Activated T-cell treated with anti-CD3 and anti-CD28 coated beads, Interleukin-2, amount 50 U/mL, for 1 hour (primary cell): Measurements from ENCODE around the gene KCNA4.
"Not testable (repeated sequence)": the region's sequence is repeated elsewhere in the genome, so short reads cannot be mapped to it uniquely, and the experiment has no call there.

Source experiments
- DNase-seq: peaks from one replicate; pipeline ENCODE4 v3.0.0-alpha.2; 2020

KCNA4 gene

GRCh38 chr11:30016588-30017363, at the start of gene KCNA4:
TSS of gene KCNA4 (minus strand) at chr11:30017030. CDS start at chr11:30012678, 4,352 bp downstream.
- DNase-seq = no peak

GRCh38 chr11:30062103-30062502, 45.3 kb upstream of the KCNA4 start:
- no peak for DNase-seq

GRCh38 chr11:30059172-30059815, 42.5 kb upstream of the KCNA4 start:
- DNase-seq = no peak

GRCh38 chr11:30049214-30049613, 32.4 kb upstream of the KCNA4 start:
- DNase-seq = no peak

GRCh38 chr11:30046578-30046945, 29.7 kb upstream of the KCNA4 start:
- no peak for DNase-seq

GRCh38 chr11:30045921-30046577, 29.2 kb upstream of the KCNA4 start:
- DNase-seq = no peak

- no peak for DNase-seq
Observed at GRCh38 chr11:30045144-30045543, 28.3 kb upstream of the KCNA4 start.

GRCh38 chr11:30041171-30041570, 24.3 kb upstream of the KCNA4 start:
- DNase-seq = no peak

GRCh38 chr11:30034746-30035145, 17.9 kb upstream of the KCNA4 start:
- not testable (repeated sequence) for DNase-seq

GRCh38 chr11:30034166-30034565, 17.3 kb upstream of the KCNA4 start:
- not testable (repeated sequence) for DNase-seq

GRCh38 chr11:30025396-30026139, 8.7 kb upstream of the KCNA4 start:
- no peak for DNase-seq

- DNase-seq = no peak
Observed at GRCh38 chr11:30023074-30023473, 6.2 kb upstream of the KCNA4 start.

GRCh38 chr11:30019481-30019880, 2.7 kb upstream of the KCNA4 start:
- no peak for DNase-seq

GRCh38 chr11:30018495-30018894, 1.7 kb upstream of the KCNA4 start:
- no peak for DNase-seq

- no peak for DNase-seq
Observed at GRCh38 chr11:30017445-30017895, 640 bp upstream of the KCNA4 start.

- DNase-seq = no peak
Observed at GRCh38 chr11:30015725-30016412, 961 bp downstream of the KCNA4 start.

- DNase-seq = no peak
Observed at GRCh38 chr11:30012346-30012745, 4.5 kb downstream of the KCNA4 start.

- no peak for DNase-seq
Observed at GRCh38 chr11:30009060-30009459, 7.8 kb downstream of the KCNA4 start.

GRCh38 chr11:30006876-30007275, 10.0 kb downstream of the KCNA4 start:
- no peak for DNase-seq

- no peak for DNase-seq
Observed at GRCh38 chr11:30002157-30002785, 14.6 kb downstream of the KCNA4 start.

GRCh38 chr11:30000986-30001750, 15.7 kb downstream of the KCNA4 start:
- no peak for DNase-seq
